LNCAP (cell line): ENCODE measurements around the gene EVX1.

Experiments
- CTCF ChIP-seq: fragments of 450-650 bp; IDR thresholded peaks from 2 replicates; pipeline ENCODE4 v1.5.1; 2017; ENCODE audit warnings: mild to moderate bottlenecking

EVX1 gene

DNA sequence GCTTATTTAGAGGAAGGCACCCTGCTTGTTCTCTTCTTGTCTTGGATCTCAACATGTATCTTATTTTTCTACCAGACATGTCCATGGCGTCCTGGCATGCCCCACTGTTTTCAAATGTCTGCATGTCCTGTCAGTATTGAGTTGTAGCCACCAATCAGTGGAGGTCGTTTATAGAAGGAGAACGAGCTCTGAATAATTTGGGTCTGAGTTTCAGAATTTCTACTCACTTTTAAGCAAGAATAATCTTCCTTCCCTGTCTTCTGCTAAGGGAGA is 39.8 kb upstream of the EVX1 start:
- TF ChIP-seq CTCF = no peak

- TF ChIP-seq CTCF = no peak
Measured at GRCh38 chr7:27203365-27203953, 39.1 kb upstream of the EVX1 start.

DNA sequence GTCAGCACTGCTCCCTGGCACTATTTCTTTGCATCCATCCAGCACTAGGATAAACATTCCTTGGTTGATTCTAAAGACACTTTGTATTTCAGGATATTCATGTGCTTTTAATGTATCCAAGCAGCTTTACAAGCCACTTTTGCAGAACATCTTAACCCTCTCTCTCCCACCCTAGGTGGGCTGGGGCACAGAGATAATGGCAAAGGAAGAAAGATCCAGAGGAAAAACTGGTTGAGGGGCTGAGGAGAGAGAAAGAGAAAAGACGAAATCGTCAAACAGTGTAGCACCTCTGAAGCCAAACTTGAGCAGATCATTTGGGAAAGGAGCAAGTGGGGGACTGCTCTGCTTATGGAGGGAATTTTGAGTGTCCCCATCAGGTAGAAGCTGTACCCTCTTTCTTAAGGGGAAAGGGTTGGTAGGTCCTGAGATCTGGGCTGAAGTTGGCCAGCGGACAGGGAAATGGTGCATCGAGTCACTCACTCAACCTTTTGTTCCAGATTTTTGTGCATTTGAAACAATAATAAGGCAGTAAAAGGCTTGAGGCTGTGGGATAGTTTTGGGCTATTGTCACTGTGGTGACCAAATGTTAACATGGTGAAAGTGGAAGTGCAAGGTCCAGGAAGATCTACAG is 38.5 kb upstream of the EVX1 start:
- no peak for TF ChIP-seq CTCF

GRCh38 chr7:27204851-27205322 is 37.7 kb upstream of the EVX1 start:
- no peak for TF ChIP-seq CTCF

DNA sequence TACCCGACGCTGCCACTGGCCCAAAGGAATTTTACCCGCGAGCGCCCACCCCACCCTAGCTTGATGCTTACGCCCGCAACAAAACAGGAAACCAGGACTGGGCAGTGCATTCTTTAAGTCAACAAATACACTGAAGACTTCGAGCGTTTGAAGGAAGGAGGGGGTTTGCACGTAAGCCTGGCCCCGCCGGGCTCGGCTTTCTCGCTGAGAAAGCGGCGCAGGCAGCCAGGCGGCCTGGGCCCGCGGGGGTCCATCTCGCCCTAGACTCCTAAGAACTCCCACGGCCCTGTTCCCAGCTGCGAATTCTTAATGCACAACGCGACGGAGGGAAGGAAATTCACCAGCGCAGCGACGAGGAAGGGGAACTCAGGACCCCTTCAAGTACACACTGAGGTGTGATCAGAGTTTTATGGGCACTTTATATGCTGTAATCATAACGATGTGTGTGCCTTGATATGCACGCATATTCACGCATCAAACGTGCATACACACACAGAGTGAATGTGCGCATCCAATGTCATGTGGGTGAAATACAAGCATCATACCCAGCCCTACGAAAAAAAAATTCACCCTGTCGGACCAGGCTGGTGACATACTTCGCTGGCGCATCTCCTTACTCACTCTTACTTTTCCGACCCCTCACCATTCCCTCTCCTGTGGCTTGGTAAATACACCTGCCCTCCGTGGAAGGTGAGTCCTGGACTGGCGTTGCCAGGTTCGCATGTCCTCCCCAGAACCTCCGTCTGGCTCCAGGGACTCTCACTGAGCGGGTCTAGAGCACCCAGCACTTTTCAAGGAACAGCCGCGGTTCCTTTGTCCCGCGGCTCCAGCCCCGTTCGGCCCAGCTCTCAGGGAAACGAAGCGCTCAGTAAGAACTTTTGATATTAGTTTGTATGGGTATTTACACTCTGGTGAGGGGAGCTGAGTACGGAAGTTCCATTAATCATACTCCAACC is 37.0 kb upstream of the EVX1 start:
- TF ChIP-seq CTCF = no peak

DNA sequence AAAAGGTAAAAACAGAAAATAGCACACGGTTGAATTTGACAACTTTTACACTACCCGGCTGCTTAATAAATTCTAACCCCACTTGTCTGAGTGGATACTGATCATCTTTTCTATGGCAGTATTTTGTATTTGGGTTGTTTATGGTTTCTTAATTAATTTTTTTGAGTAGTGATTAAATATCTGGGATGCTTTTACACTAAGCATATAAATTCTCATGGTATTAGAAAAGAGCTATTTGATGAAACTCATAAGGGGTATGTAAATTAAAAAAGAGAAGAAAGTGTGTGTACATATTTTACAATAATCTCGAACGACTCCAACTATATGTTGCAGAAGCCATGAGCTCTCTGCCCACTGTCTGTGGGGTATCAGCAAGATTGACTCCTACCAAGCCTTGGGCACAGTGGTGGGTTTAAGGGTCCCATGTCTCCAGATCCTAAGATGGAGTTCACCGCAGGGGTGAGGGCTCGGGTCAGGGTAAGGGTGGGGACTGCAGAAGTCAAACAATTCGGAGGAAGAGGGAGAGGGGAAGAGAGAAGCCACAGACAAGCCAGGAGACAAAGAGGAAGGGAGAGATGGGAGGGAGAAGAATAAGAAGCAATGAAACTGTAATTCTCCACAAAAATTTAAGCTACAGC is 35.1 kb upstream of the EVX1 start:
- no peak for TF ChIP-seq CTCF

DNA sequence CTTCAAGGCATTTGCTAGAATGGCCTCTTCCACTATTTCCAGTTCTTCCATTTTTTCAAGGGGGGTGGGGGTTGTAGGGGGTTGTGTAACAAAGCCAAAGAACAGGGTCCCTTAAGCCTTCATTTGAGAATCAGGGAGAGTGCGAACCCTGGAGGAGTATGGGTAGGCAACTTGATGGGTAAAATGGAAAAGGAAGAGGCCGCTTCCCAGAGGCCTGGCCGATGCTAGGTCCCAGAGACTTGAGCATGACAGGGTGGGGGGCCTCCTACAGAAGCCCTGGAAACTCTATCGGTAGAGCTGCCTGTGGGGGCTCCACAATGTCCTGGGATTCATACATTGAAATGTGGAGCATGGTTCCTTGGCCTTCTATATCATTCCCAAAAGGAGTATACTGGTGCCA is 33.6 kb upstream of the EVX1 start:
- TF ChIP-seq CTCF = no peak
